ENCODE results near the gene PEX3. TPM values are rescaled to one million over a fixed set of nuclear protein-coding genes. Genes with fewer than 3 reads are reported as not detected.

The PEX3 gene
- total and polyA plus RNA-seq, 2 of the 4 experiments (the other 2 are of a cell fraction): 13.3 to 13.7 TPM

GRCh38 chr6:143529095-143529494 lies 78.5 kb downstream of the PEX3 start:
- H3K4me1 ChIP-seq (ENCODE audit: control insufficient read depth, insufficient read depth, low read length): peaks cover 2% of the 10 kb centered on the region; the same call in 1 of the 2 replicates
- H3K9me1 ChIP-seq (ENCODE audit: insufficient read depth, low read length): no peaks in the 10 kb centered on the region
- ChIA-PET POLR2A (ENCODE audit: unreplicated experiment) (no interaction called here), CTCF (interaction anchor here (0.7 kb wide), 1 partner anchor 249 kb away, joined by 3 read pairs; no protein-coding TSS in a partner anchor)
- no peak overlapping the region for H2BK120ac ChIP-seq (ENCODE audit: low read depth, low read length)
- no peak overlapping the region for H3K4ac ChIP-seq (ENCODE audit: low read depth, low read length)
- H3K14ac ChIP-seq (replicated peaks; ENCODE audit: low read depth, low read length): no peak overlapping the region
- no peak overlapping the region for H3K23ac ChIP-seq (ENCODE audit: low read depth, low read length)
- in situ Hi-C loops (cut with MboI; ENCODE audit: low sequenced_read_pairs): no loop called here
- H3K9me3 ChIP-seq (ENCODE audit: control insufficient read depth, insufficient read depth, low read length): no peaks in the 10 kb centered on the region
- peaks cover 9% of the 10 kb centered on the region for H3K27me3 ChIP-seq (ENCODE audit: control insufficient read depth, insufficient read depth, low read length)
- DNase-seq (no peak), ATAC-seq (ENCODE audit: low read depth) (no peak)
- H2AK9ac ChIP-seq (replicated peaks; ENCODE audit: low read depth, low read length, poor library complexity): no peak overlapping the region
- no peak overlapping the region for H4K8ac ChIP-seq (ENCODE audit: low read depth in 2 of 2, low read length in 2 of 2)
- H4K91ac ChIP-seq (ENCODE audit: insufficient read depth, low read depth, low read length): no peak overlapping the region
- no peak overlapping the region for H4K5ac ChIP-seq (ENCODE audit: low read depth, low read length)
- H3K4me2 ChIP-seq (ENCODE audit: low read depth, low read length): no peak overlapping the region
- no peak overlapping the region for H2BK15ac ChIP-seq (ENCODE audit: low read depth, low read length)
- no peak for TF ChIP-seq CTCF (conservative IDR thresholded peaks at IDR 0.05; ENCODE audit: low read depth, low read length)
- TF ChIP-seq RAD21 (IDR thresholded peaks at IDR 0.05; ENCODE audit: low read length): no peak
- TF ChIP-seq NFE2L2 (IDR thresholded peaks at IDR 0.05; ENCODE audit: low read depth, low read length): no peak
- TF ChIP-seq ELK1 (IDR thresholded peaks at IDR 0.05; ENCODE audit: borderline replicate concordance, low read depth, low read length): no peak
- TF ChIP-seq FOS (IDR thresholded peaks at IDR 0.05; ENCODE audit: low read depth, low read length): no peak
- TF ChIP-seq MXI1 (IDR thresholded peaks at IDR 0.05; ENCODE audit: borderline replicate concordance, low read depth, low read length): no peak
- no peak for TF ChIP-seq BHLHE40 (IDR thresholded peaks at IDR 0.05; ENCODE audit: low read depth, low read length)
- no peak for TF ChIP-seq POLR2A (IDR thresholded peaks at IDR 0.05; ENCODE audit: low read depth, low read length)
- TF ChIP-seq MAZ (IDR thresholded peaks at IDR 0.05; ENCODE audit: borderline replicate concordance, low read depth, low read length): no peak
- TF ChIP-seq MAFK (IDR thresholded peaks at IDR 0.05; ENCODE audit: low read depth, low read length): no peak
- no peak for TF ChIP-seq RFX5 (IDR thresholded peaks at IDR 0.05; ENCODE audit: low read depth, low read length)
- no peak for TF ChIP-seq CEBPB (IDR thresholded peaks at IDR 0.05; ENCODE audit: low read depth, low read length)
- TF ChIP-seq CHD1 (IDR thresholded peaks at IDR 0.05; ENCODE audit: low read depth, low read length): no peak
- TF ChIP-seq USF2 (IDR thresholded peaks at IDR 0.05; ENCODE audit: low read depth, low read length): no peak
- H3K79me1 ChIP-seq (ENCODE audit: low read depth in 1 of 2, low read length in 2 of 2): no peaks in the 10 kb centered on the region
- no peak overlapping the region for H2BK5ac ChIP-seq (ENCODE audit: low read depth, low read length, poor library complexity, severe bottlenecking)
- no peak overlapping the region for H3K9ac ChIP-seq (ENCODE audit: low read depth, low read length)
- no peak overlapping the region for H3K56ac ChIP-seq (ENCODE audit: extremely low read depth, insufficient read depth, low read length)
- H2AK5ac ChIP-seq (ENCODE audit: low read depth, low read length): no peak overlapping the region
- H2AFZ ChIP-seq (replicated peaks; ENCODE audit: low read length, poor library complexity): peak overlapping the region; percentile 67
- H3K18ac ChIP-seq (ENCODE audit: low read depth, low read length): no peak overlapping the region
- dilution Hi-C loops (cut with HindIII; ENCODE audit: low sequenced_read_pairs, unreplicated experiment): no loop called here
- H3K4me3 ChIP-seq (ENCODE audit: insufficient read depth, low read depth, low read length): no peak overlapping the region
- H4K20me1 ChIP-seq (ENCODE audit: insufficient read depth, low read length): no peaks in the 10 kb centered on the region
- intact Hi-C loops (cut with micrococcal nuclease): no loop called here
- no peaks in the 10 kb centered on the region for H3K36me3 ChIP-seq (ENCODE audit: control insufficient read depth, insufficient read depth, low read length)
- WGBS, 2 experiments (ENCODE audit: extremely low coverage in 2 of 2, insufficient read length in 1 of 2): no CpG with 5 or more reads among the region's 2 CpGs
- no TSS peak for BruUV-seq (replicated peaks)
- no peak overlapping the region for H2BK20ac ChIP-seq (ENCODE audit: low read depth, low read length)
- no peak overlapping the region for H3K27ac ChIP-seq (ENCODE audit: insufficient read depth, low read length)
